SK-N-MC (cell line): Measurements from ENCODE around the gene GCH1.

ENCODE experiments used
- EZH2 ChIP-seq: fragments of 200-600 bp; sonication (generic); IDR thresholded peaks from one replicate; pipeline ENCODE4 v1.6.1; 2017; ENCODE audit warnings: antibody characterized with exemption
- FOXP2 ChIP-seq: optimal IDR thresholded peaks from 2 replicates; pipeline ENCODE3; 2011; ENCODE audit warnings: mild to moderate bottlenecking, moderate library complexity; ENCODE audit not compliant: insufficient read depth; ENCODE audit errors: extremely low read length, control extremely low read depth
- POLR2AphosphoS5 ChIP-seq: IDR thresholded peaks from 2 replicates; pipeline ENCODE4 v1.6.1; 2012; ENCODE audit warnings: mild to moderate bottlenecking, low read depth, low read length, borderline replicate concordance

DNA sequence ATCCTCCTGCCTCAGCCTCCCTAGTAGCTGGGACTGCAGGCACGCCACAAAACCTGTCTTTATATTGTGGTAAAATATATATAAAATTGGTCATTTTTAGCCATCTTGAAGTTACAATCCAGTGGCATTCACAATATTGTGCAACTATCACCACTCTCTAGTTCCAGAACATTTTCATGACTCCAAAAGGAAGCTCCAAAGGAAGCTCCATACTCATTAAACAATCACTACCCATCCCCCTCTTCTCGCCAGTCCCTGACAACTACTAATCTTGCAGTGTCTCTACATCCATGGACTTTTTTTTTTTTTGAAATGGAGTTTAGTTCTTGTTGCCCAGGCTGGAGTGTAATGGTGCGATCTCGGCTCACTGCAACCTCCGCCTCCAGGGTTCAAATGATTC, 3.1 kb downstream of the GCH1 start:
- TF ChIP-seq EZH2 (no peak), POLR2AphosphoS5 (no peak), FOXP2 (no peak)
